ENCODE measurements around the gene FAM163B.

- TF ChIP-seq POLR2A (IDR thresholded peaks at IDR 0.05) (no peak), CTCF (IDR thresholded peaks at IDR 0.05) (no peak)
Measured at GRCh38 chr9:133571391-133571890, 37.7 kb downstream of the FAM163B start.
